ENCODE data around the gene YWHAG.

The YWHAG gene

DNA sequence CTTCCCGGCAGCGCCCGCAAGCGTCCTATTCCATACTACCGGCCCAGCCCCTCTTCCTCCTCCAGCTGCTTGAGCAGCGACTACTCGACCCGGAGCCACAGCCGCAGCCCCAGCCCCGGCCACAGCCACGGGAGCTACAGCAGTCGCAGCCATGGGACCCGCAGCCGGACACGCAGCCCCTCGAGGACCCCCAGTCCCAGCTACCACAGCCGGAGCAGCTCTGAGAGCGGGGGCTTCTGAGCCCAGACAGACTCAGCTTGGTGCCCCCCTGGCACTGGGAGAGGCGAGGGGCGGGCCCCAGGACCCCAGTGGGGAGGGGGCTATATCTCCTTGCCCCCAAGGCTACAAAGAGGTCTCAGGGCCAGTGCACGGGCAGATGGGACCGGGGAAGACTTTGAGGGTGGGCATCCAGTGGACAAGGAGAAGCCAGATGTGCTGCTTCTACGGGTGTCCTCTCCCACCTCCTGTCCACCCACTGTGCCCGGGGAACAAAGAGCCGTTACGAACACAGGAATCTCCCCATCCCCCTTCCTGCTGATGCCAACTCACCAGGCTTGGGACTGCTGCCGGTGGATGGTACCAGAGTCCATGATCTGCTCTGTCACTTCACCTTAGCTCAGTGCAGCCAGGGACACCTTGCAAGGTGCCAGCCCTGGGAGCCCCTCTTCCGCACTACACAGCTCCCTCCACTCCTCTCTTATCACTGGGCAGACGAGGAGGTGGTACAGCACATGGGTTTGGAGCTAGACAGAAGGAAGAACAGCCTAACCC is 73.0 kb downstream of the YWHAG start:
- TF ChIP-seq, protein P1, sequence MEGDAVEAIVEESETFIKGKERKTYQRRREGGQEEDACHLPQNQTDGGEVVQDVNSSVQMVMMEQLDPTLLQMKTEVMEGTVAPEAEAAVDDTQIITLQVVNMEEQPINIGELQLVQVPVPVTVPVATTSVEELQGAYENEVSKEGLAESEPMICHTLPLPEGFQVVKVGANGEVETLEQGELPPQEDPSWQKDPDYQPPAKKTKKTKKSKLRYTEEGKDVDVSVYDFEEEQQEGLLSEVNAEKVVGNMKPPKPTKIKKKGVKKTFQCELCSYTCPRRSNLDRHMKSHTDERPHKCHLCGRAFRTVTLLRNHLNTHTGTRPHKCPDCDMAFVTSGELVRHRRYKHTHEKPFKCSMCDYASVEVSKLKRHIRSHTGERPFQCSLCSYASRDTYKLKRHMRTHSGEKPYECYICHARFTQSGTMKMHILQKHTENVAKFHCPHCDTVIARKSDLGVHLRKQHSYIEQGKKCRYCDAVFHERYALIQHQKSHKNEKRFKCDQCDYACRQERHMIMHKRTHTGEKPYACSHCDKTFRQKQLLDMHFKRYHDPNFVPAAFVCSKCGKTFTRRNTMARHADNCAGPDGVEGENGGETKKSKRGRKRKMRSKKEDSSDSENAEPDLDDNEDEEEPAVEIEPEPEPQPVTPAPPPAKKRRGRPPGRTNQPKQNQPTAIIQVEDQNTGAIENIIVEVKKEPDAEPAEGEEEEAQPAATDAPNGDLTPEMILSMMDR (IDR thresholded peaks at IDR 0.05; ENCODE audit: low read depth, low read length) = no peak
- DNase-seq (ENCODE audit: low read depth in 2 of 2) = no peak
- H3K4me3 ChIP-seq (replicated peaks in 1 of 2; ENCODE audit: low read depth in 2 of 2, low read length in 2 of 2) = no peak overlapping the region

DNA sequence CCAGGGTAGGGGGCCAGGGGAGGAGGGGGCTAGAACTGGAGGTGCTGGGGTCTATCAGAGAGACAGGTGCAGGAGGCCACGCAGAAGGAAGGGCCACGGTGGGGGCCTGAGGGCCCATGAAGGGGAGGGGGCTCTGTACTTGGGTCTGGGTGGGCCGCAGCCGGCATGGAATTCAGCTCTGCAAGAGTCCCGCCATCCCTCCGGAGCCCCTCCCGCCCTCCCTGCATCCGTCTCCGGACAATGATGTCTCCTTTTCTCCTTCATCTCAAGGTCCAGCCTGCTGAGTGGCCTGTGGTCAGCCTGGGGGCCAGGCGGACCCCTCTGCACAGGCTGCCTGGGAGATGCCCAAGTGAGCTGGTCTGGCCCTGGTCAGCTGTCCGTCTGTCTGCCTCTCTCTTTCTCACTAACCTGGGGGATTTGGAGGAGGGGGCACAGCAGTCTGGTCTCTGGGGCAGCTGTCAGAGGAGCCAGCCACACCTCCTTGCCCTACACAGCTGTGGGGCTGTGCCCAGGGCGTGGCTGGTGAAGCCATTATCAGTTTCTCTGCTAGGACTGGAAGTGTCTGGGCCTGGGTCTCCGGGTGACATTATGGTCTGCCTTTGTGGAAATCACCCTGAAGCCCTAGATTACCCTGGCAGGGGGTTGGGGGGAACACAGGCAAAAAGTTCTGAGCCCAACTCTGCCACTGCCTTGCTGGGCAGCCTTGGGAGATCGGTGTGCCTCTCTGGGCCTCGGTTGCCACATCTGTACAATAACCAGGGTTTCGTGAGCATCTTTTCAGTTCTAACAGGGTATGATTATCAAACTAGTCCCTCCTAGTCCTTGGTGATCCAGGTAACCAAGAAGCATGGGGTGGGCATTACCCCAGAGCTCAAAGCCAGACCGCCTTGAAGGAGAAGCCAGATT is 75.3 kb downstream of the YWHAG start:
- no peak for DNase-seq (ENCODE audit: low read depth in 2 of 2)
- peak overlapping the region in 1 of 2 donors; percentile 5 for H3K4me3 ChIP-seq (replicated peaks in 1 of 2; ENCODE audit: low read depth in 2 of 2, low read length in 2 of 2)
- TF ChIP-seq, protein P1 (IDR thresholded peaks at IDR 0.05; ENCODE audit: low read depth, low read length) = no peak

DNA sequence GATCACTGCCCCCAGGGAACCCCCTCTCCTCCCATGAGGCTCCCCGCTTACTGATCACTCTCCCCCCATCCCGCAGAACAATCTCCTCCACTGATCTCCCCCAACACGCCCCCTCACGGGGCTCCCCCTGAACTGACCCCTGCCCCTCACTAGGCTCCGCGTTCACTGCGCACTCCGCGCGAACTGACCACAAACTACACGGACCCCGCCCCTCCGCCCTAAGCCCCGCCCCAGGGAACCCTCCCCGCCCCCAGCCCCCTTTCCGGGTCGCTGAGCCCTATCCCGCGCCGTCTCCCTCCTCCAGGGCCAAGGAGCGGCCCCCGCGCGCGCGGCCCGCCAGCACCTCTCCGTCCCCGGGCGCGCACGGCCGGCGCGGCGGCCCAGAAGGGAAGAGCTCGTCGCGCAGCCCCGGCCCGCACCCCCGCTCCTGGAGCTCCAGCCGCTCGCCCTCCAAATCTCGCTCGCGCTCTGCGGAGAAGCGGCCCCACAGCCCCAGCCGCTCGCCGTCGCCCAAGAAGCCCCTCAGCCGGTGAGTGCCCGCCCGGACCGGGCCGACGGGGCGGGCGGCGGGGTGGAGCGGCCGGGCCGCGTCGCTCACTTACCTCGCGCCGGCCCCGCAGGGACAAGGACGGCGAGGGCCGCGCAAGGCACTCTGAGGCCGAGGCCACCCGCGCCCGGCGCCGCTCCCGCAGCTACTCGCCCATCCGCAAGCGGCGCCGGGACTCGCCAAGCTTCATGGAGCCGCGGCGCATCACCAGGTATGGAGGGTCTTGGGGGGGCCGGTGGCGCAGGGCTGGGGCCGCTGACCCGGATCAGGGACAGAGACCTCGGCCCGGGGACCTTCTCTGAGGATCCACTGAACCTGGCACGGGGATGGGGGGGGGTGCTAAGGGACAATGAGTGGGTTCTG is 76.2 kb downstream of the YWHAG start:
- peak overlapping the region; percentile 39 to 44 for H3K4me3 ChIP-seq (replicated peaks in 1 of 2; ENCODE audit: low read depth in 2 of 2, low read length in 2 of 2)
- DNase-seq (ENCODE audit: low read depth in 2 of 2) = no peak
- TF ChIP-seq, protein P1 (IDR thresholded peaks at IDR 0.05; ENCODE audit: low read depth, low read length) = no peak

DNA sequence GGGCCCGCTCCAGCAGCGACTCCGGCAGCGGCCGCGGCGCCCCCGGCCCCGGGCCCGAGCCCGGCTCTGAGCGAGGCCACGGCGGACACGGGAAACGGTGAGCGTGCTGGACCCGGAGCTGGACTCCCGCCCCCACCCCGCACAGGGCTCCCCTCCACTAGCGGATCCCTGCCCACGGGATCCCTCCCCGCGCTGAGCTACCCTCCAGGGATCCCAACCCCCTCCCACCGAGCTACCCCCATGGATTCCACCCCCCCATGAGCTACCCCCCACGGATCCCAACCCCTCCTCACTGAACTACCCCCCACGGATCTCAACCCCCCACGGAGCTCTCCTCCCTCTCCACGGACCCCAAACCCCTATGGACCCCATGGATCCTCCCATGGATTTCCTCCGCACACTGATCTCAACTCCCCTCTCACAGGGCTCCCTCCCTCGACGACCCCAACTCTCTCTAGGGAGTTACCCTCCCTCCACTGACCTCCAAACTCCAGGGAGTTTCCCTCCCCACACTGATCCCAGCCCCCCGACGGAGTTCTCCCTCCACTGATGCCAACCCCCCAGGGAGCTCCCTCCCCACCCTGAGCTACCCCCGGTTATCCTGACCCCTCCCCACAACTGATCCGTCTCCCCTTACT is 77.0 kb downstream of the YWHAG start:
- H3K4me3 ChIP-seq (replicated peaks in 1 of 2; ENCODE audit: low read depth in 2 of 2, low read length in 2 of 2) = peak overlapping the region; percentile 33 to 39
- TF ChIP-seq, protein P1 (IDR thresholded peaks at IDR 0.05; ENCODE audit: low read depth, low read length) = no peak
- no peak for DNase-seq (ENCODE audit: low read depth in 2 of 2)

DNA sequence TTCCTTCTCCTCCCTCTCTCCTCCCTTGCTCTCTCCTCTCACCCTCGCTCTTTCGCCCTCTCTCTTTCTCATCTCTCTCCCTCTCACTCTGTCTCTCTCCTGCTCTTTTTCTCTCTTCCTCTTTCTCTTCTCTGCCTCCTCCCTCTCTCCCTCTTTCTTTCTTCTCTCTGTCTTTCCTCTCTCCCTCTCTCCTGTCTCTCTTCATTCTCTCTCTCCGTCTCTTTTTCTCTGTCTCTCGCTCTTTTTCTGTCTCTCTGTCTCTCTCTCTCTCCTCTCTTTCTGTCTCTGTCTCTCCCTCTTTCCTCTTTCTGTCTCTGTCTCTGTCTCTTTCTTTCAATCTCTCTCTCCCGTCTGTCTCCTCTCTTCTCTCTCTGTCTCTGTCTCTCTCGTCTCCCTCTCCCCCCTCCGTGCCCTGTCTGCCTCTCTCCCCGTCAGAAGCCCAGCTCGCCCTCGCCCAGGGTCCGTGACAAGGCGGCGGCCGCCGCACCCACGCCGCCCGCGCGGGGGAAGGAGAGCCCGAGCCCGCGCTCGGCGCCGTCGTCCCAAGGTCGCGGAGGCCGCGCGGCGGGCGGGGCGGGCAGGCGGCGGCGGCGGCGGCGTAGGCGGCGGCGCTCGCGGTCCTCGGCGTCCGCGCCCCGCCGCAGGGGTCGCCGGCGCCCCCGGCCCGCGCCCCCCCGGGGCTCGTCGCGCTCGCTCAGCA is 77.6 kb downstream of the YWHAG start:
- peak overlapping the region in 1 of 2 donors; percentile 32 for H3K4me3 ChIP-seq (replicated peaks in 1 of 2; ENCODE audit: low read depth in 2 of 2, low read length in 2 of 2)
- DNase-seq (ENCODE audit: low read depth in 2 of 2) = no peak
- TF ChIP-seq, protein P1 (IDR thresholded peaks at IDR 0.05; ENCODE audit: low read depth, low read length) = no peak
